Stimulated activated CD8-positive, alpha-beta memory T cell treated with anti-CD3 and anti-CD28 coated beads, Interleukin-4, amount 100 ng/mL, for 24 hours (primary cell): ENCODE measurements around the gene MX2.
"Not testable (repeated sequence)": the region's sequence is repeated elsewhere in the genome, so short reads cannot be mapped to it uniquely, and the experiment has no call there.

Experiments used
- DNase-seq: peaks from one replicate; pipeline ENCODE4 v3.0.0-alpha.2; 2020; ENCODE audit warnings: low read depth

MX2 gene

GRCh38 chr21:41337515-41337914, 24.3 kb upstream of the MX2 start:
- no peak for DNase-seq

DNA sequence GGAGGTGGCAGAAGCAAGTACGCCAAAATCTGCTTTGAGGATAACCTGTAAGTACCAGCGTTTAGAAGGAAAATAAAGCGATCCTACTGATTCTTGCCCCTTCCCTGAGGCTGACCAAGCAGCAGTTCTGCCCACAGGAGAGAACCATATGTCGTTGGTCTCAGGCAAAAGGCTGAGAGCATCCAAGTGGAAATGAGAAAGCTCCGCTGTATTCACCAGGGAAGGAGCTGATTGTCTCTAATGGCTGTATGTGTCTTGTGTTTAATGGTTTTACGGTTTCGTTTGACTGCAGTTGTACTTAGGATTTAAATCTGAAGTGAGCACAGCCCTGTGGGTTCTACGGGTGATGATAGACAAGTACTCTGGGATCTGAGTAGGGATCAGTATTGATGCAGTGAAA, 23.4 kb upstream of the MX2 start:
- no peak for DNase-seq

DNA sequence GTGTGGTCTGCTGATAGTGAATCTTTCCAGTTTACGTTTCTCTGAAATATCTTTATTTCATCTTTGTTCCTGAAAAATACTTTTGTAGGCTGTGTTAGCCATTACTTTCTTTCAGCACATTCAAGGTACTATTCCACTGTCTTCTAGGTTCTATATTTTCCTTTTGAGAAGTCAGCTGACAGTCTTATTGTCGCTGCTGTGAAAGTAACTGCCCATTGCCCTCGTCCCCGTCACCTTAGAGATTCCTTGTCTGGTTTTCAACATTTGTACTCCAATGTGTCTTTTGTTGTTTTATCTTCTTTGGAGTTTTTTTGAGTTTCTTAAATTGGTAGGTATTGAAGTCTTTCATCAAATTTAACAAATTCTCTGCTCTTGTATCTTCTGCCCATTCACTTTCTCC, 19.8 kb upstream of the MX2 start:
- no peak for DNase-seq

DNA sequence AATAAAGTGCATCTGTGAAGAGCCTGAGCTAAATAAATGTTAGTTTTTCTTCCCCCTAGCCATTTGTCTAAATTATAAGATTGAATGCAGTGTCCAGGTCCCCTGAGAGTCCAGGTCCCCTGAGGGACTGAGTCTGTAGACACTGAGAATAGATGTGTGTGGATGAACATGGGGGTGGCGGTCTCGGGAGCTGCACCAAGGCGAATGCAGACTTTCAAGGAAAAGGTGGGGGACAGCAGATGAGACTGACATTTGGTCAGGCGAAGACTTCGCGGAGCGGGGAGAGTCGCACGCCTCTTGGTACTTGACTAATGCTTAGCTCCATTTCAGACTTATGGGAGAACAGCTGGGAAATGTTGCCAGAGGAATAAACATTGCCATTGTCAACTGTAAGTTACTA, 17.7 kb upstream of the MX2 start:
- DNase-seq = no peak

DNA sequence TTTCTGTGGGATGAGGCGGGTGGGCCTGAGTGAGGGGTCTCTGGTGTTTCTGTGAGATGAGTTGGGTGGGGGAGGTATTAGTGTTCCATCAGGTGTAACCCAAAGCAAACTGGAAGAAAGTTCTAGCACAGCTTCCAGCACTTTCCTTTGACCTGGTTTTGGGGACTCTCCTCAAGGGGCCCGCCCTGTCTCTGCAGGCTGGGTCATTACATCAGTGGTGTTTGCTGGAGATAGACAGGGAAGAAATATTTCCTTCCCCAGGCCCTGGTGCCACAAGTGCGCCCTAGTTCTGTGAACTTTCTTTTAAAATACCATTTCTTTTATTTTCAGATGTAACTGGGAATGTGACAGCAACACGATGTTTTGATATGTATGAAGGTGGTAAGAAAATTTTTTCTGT, 16.5 kb upstream of the MX2 start:
- DNase-seq = no peak

GRCh38 chr21:41345934-41346685, 15.7 kb upstream of the MX2 start:
- DNase-seq = no peak

- DNase-seq = no peak
Observed at GRCh38 chr21:41346758-41347157, 15.1 kb upstream of the MX2 start.

DNA sequence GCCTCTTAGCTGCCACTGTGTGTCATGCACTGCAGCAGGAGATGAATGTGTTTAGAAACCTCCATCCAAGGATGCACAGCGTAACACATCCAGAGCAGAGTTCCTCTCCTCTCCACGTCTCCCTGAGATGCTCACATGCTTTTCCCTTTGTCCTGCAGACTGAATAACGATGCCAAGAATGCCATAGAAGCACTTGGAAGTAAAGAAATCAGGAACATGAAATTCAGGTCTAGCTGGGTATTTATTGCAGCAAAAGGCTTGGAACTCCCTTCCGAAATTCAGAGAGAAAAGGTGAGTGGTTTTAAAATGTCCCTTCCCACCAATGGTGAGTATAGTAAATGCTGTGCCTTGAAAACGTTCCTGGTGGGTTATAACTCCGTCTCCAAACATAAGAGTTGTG, 13.4 kb upstream of the MX2 start:
- DNase-seq = no peak

GRCh38 chr21:41349126-41349525, 12.7 kb upstream of the MX2 start:
- DNase-seq = no peak

- no peak for DNase-seq
Observed at GRCh38 chr21:41349619-41350390, 12.0 kb upstream of the MX2 start.

- DNase-seq = no peak
Observed at GRCh38 chr21:41350436-41351155, 11.2 kb upstream of the MX2 start.

DNA sequence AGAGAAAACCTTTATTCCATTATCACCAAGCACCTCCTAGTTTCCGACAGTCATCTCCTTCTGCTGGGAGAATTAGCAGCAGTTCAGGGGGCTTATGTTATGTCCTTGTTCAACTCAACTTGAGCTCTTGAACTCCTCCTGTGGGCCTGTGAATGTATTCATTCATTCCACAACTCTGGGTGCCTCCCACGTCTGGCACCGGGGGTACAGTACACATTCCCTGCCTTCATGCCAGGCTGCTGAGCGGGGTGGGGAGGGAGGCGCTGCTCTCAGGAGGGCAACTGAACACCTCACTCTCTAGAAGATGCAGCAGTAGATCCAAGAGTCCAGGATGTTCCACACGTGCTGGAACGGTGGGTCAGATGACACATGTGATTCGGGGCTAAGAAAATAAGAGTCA, 4.3 kb upstream of the MX2 start:
- DNase-seq = no peak

DNA sequence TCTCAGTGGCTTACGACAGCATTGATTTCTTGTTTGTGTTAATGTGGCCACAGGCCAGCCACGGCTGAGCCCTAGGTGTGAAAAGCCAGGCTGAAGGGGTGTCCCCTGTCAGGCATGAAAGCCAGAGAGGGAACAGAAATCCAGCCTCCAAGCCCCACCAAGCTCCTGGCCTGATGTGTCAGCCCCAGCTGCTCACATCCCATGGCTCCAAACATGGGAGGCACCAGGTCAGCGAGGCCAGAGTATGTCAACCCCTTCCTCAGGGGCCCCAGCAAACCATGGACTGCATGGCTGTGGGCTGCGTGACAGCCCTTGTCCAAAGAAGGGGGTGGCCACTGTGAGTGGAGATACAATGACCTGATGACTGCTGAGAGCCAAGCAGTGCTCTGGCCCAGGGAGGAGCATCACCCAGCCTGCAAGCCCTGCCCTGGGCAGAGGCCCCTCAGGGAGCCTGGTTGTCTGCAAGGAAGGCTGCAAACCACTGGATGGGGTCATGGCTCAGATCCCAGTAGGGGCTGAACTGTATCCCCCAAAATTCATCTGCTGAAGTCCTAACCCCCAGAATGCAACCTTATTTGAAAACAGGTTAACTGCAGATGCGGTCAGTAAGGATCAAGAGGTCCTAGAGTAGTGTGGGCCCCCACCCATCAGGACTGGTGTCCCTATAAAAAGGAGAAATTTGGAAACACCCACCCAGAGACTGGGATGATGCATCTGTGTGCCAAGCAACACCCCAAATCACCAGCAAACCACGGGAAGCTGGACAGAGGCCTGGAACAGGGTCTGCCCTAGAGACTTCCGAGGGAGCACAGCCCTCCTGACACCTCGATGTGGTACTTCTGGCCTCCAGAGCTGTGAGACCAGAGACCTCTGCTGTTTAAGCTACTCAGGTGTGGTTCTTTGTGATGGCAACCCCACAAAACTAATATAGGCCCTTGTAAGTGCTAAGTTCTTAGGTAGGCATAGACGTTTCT, 3.3 kb upstream of the MX2 start:
- DNase-seq = no peak

DNA sequence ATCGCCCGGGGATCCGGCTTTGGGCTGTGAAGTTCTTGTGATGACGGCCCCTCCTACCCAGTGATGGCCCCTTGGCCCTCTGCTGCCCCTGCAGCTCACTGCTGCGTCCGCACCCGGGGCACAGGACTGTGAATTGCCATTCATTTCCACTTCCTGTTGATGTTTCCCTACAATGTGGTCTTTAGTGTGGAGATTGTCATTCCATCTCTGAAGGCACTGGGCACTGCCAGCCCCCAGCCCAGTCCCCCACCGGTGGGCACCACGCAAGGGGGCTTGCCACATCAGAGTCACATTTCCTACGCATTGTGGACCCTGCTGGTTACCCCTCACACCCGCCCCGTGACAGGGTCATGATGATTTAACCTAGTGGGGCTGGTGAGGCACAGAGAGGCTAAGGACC, 2.5 kb upstream of the MX2 start:
- DNase-seq = no peak

GRCh38 chr21:41359754-41360071, 2.1 kb upstream of the MX2 start:
- not testable (repeated sequence) for DNase-seq

DNA sequence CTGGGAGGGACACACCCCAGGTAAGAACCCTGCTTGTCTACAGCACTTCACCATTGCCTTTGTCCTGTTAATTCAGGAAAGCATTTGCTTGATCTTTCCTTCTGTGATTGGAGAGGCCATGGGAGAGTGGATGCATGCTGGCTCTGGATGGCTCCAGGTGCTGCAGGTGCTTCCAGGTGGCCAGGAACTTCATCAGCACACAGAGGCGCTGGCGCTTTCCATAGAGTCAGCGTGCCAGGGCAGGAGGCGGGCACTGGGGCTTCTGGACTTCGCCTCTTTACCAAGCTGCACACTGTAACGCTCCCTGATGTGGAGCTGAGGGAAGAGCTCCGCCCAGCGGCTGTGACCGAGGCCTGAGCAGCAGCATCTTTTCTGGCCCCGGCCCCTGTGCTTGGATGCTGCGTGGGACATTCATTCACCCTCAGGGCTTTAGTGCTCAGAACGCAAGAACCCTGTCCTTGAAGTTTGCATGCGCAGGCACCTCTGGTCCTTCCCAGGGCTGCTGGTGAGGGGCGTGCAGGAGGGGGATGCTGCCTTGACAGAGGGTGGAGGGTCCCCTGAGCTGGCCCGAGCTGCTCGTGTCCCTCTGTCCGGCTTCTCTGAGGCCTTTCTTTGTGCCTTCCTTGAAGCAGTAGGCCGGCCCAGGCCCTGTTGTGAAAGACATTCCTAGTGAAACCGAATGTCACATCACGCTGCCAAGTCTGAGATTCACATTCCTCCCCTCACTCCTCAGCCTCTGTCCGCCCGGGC, 1.6 kb upstream of the MX2 start:
- DNase-seq = no peak

- no peak for DNase-seq
Observed at GRCh38 chr21:41361053-41361785, 608 bp upstream of the MX2 start.

GRCh38 chr21:41362605-41363369, 960 bp downstream of the MX2 start:
- DNase-seq = no peak

- DNase-seq = no peak
Observed at GRCh38 chr21:41363370-41364270, 1.8 kb downstream of the MX2 start.
